HL-60/S4 treated with retinoic acid at 250 ng/mL for 4 days and 3 days (cell line): Measurements from ENCODE around the gene NKX2-4.
"Not testable (repeated sequence)": the region's sequence is repeated elsewhere in the genome, so short reads cannot be mapped to it uniquely, and the experiment has no call there.

ENCODE experiments used
- in situ Hi-C: fragments of 300-500 bp; cut with MboI; formaldehyde crosslinking; loops from 2 replicates; pipeline ENCODE4 v1.7.0; 2022; ENCODE audit warnings: low sequenced_read_pairs

The NKX2-4 gene

DNA sequence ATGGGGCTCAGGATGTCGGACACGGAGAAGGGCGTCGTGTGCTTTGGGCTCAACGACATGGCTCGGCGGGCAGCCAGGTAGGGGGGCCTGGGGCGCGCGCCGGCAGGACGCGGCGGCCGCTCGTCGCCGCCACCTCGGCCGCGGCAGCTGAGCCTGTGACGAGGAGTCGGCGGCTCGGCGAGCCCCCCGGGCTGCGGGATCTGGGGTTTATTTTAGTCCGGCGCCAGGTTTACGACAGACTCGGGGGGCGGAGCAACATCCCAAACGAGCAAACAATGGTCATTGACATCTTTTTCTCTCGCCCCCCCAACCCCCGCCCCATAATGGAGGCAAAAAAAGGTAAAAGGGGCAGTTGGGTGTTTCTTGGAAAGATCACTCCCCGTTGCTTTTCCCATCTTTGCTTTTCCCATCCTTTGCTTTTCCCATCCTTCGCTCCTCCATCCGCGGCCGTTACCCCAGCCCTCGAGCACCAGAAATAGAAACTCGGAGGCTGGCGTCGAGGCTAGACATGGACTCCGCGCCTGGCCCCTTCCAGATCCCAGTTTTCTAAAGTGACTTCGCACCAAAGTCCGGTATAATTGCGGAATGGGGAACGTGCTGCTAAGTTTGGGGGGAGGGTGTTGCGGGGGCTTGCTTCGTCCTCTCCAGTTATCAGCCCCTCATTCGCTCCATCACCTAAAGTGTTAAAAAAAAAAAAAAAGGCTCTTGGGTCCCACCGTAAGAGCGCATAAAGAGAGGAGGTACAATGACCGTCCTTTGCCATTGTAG lies at the start of gene NKX2-4:
TSS of gene NKX2-4 (minus strand) at position 186 of the 768 bp plus-strand sequence. CDS start at position 59, 127 bp downstream.
- in situ Hi-C loops: no loop called here

DNA sequence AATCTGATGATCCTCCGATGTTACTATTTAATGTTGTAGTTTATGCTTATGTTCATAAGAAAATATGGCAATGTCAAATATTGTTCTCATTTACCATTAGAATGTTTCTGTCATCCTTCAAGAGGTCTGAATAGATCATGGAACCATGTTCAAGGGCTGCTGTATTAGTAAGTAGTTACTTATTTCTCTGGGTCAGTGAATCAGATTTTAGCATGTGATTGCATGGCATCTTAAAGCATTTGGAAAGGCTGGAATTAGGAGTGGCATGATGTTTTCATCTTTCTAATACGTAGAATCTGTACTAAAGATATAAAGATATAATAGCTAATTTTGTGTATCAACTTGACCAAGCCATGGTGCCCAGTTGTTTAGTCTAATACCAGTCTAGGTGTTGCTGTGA lies 40.5 kb upstream of the NKX2-4 start:
- in situ Hi-C loops: no loop called here

DNA sequence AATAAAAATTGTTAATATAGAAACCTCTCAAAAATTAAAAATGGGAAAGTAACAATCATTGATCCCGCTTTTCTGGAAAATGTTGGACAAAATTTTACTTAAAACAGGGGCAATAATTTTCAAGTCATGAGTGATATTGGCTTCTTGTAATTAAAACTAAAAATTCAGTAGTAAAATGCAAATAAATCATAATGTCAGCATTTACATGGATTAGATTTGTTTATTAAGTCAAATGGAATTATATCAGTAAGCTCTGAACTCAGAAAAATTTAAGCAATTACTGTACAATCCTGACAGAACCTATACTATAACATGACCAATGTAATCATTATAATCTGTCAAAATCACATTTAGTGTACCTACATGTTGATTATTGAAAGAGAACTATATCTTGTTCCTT lies 39.9 kb upstream of the NKX2-4 start:
- in situ Hi-C loops: no loop called here

DNA sequence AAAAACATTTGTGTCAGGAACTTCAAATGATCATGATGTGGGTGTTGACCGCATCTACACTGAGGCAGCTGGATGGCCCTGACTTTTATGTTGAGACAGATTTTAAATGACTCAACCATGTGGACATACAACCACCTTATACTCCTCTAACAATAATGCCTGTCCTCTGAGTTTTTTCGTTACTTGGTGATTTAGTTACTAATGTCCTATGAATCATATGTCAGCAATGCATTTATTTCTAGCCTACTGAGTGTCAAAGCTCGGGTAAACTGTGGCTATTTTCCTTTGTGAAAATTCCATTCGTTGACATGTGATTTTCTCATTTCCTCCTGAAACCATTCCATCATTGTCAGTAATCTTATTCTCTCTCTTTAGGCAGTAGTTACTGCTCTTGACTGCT lies 38.9 kb upstream of the NKX2-4 start:
- in situ Hi-C loops: no loop called here

DNA sequence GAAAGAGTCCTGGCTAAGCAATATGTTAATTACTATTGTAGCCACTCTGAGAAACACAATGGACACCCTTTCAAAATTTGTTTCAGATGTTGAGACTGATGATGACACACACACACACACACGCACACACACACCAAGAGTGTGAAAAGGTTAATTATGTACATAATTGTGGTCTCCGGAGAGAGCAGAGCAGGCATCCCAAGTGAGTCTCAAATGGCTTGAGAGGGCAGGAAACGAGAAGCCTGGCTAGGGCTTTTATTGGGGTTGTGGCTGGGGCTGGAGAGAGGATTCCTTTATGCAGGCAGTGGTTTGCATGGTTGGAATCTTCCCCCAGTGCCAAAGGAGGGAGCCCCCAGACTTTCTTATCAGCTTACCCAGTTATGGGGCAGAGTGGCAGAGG lies 38.2 kb upstream of the NKX2-4 start:
- in situ Hi-C loops: no loop called here

DNA sequence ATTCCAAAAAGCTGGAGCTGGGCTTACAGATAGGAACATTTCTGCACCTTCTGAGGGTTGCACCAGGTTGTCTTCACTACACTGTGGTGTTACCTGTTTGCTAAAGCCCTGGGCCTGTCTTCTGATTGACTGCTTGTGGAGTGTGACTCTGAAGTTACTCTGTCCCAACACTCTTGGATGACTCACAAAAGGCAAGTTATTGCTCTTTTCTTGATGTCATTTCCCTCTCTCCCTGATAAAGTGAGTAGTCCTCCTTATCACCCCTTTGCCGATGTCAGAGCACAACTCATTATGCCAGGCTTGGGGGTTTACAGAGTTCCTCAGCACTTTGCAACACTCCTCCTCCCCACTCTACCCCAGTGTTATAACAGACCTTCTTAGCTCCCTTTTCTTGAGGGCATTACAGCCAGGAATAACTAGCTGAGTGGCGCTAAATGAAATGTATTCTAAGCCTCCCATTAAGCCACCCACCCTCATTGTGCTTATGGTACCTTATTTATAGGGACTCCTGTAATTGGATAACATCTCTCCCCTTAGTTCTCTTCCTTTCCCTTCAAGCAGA lies 36.1 kb upstream of the NKX2-4 start:
- in situ Hi-C loops: no loop called here

DNA sequence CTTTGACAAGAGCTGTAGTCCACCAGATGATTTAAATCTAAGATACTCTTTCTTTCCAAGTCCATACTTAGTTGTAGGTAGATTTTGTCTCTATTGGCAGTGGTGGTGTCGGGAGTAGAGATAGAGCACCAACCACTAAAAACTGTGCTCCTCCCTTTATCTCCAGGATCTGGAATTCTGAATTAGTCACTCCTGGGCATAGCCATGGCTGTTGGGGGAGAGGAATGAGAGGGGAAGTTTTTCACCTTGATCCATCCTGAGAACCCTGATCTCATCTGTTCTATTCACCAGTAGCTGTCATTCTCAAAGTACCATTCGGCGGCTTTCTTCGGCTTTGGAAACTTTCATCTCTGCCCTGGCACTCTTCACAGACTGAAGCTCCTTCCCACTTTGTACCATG lies 35.6 kb upstream of the NKX2-4 start:
- in situ Hi-C loops: no loop called here

DNA sequence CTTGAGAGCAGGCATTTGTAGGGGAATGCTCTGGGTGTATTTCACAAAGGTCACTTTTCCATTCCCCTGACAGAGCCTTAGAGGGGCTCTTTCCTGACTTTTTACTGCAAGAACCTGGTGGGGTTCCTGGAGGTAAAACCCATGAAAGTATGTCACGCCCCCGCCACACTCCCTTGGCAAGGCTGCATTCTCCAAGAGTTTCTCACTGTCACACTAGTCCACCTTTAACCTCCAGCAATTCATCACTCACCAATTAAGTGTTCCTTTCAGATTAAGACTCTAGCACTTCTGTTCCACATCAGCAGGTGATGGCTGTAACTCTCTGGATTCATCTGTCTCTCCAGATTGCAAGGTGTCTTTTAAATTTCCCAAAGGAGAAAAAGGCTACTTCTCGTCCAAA lies 32.7 kb upstream of the NKX2-4 start:
- in situ Hi-C loops: no loop called here

DNA sequence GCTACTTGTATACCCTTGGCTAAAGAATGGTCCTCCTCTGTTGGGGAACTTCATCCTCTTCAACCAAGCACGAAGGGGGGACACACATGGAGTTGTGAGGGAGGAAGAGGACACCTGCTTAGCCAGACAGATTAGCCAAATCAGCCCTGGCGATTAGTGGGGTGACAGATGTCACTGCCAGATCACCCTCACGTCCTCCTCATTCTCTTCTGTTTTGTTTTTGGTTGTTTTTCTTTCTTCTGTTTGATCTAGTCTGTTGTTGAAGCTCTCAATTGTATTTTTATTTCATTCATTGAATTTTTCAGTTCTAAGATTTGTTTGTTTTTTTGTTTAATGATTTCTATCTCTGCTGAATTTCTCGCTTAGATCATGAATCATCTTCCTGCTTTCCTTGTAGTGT lies 27.5 kb upstream of the NKX2-4 start:
- in situ Hi-C loops: no loop called here

DNA sequence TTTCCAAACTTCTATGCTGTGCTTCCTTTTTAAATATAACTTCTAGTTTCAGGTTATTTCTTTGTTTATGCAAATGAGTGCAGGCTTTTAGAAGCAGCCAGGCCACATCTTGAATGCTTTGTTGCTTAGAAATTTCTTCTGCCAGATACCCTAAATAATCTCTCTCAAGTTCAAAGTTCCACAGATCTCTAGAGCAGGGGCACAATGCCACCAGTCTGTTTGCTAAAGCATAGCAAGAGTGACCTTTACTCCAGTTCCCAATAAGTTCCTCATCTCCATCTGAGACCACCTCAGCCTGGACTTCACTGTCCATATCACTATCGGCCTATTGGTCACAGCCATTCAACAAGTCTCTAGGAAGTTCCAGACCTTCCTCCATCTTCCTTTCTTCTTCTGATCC lies 26.4 kb upstream of the NKX2-4 start:
- in situ Hi-C loops: not testable (repeated sequence)

DNA sequence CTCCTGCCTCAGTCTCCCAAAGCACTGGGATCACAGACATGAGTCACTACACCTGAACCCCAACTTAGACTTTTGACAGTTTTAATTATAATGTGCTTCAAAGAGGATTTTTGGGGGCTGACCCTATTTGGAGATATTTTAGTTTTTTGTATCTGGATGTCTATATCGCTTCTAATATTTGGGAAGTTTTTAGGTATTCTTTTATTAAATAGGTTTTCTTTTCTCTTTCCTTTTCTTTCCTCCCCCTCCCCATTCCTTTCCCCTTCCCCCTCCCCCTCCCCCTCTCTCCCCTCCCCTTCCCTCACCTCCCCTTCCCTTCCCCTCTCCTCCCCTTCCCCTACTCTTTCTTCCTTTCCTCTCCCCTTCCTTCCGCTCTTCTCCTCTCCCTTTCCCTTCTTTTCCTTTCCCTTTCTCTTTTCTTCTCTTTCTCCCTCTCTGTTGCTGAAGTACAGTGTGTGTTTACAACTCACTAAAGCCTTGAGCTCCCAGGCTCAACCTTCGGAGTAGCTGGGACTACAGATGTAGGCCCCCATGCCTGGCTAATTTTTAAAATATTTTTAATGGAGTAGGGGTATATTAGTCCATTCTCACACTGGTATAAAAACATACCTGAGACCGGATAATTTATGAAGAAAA lies 24.4 kb upstream of the NKX2-4 start:
- in situ Hi-C loops: no loop called here

DNA sequence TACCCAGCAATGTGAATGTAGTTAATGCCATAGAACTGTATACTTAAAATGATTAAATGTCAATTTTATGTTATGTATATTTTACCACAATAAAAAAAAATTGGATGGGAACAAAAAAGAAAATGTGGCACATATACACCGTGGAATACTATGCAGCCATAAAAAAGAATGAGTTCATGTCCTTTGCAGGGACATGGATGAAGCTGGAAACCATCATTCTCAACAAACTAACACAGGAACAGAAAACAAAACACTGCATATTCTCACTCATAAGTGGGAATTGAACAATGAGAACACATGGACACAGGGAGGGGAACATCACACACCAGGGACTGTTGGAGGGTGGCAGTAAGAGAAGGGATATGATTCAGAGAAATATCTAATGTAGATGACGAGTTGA lies 21.8 kb upstream of the NKX2-4 start:
- in situ Hi-C loops: not testable (repeated sequence)

DNA sequence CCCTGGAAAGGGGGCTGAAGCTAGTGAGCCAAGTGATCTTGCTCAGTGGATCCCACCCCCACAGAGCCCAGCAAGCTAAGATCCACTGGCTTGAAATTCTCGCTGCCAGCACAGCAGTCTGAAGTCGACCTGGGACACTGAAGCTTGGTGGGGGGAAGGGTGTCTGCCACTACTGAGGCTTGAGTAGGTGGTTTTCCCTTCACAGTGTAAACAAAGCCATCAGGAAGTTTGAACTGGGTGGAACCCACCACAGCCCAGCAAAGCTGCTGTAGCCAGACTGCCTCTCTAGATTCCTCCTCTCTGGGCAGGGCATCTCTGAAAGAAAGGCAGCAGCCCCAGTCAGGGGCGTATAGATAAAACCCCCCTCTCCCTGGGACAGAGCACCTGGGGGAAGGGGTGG lies 16.7 kb upstream of the NKX2-4 start:
- in situ Hi-C loops: not testable (repeated sequence)

DNA sequence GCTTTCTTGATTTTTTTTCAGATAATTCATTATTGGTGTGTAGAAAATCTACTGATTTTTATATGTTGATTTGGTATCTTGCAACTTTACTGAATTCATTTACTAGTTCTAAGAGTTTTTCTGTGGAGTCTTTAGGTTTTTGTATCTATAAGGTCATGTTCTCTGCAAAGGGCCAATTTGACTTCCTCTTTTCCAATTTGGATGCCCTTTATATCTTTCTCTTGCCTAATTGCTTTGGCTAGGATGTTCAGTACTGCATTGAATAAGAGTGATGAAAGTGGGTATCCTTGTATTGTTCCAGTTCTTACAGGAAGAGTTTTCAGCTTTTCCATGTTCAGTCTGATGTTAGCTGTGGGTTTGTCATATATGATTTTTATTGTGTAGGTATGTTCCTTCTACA lies 14.4 kb upstream of the NKX2-4 start:
- in situ Hi-C loops: no loop called here

DNA sequence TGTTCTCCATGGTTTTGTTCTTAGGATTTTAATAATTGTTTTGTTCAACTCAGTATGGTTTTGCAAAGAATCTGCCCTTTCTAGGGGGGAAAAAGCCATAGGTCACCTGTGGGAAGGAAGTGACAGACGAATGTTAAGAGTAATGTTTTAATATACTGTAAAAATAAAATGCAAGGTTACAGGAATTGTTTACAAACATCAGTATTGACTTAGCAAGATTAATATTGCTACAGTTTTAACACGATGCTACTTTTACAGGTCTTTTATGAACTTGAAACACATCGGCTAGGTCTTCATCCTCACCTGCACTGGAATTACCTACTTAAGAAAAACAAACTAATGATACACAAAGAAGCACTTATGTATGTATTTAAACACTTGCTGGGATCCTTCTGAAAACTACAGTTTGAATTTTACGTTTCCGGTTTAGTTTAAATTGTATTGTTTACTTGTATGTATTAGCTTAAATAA lies 1.7 kb upstream of the NKX2-4 start:
- in situ Hi-C loops: no loop called here

DNA sequence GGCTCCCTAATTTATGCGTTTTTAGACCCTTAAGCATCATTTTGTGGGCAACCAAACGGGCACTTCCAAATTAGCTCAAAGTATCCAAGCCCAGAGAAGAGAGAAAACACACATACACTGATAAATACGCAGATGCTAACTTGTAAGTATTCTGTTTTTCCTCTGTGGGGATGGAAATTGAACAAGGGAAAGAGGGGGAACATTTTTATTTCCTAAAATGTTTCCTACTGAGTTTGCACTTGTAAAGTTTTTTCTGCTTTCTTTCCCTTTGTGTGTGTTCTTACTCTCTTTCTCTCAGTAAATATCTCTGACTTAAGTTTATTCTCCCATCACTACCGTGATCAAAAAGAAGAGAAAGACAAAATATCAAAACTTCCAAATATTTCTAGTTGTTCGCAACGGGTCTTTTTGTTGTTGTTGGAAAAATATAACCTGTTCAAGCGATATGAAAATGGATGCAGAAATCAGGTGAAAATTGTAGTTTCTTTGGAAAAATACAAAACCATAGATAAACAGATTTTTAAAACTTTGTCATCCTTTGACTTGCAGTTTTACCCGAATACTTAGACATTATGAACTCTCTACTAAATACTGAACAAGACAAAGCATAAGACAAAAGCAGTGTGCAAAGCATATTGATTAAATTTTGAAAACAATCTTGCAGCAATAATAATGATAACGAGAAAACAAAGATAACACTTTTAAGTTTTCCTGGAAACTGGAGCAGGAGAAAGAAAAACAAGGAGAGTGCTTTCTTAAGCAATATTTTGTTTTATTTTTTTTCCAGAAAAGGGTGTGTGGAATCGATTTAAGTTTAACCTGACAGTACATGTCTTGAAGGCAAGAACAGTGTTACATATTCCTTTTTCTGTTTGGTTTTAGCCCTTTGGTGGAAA lies 1.0 kb upstream of the NKX2-4 start:
- in situ Hi-C loops: no loop called here

DNA sequence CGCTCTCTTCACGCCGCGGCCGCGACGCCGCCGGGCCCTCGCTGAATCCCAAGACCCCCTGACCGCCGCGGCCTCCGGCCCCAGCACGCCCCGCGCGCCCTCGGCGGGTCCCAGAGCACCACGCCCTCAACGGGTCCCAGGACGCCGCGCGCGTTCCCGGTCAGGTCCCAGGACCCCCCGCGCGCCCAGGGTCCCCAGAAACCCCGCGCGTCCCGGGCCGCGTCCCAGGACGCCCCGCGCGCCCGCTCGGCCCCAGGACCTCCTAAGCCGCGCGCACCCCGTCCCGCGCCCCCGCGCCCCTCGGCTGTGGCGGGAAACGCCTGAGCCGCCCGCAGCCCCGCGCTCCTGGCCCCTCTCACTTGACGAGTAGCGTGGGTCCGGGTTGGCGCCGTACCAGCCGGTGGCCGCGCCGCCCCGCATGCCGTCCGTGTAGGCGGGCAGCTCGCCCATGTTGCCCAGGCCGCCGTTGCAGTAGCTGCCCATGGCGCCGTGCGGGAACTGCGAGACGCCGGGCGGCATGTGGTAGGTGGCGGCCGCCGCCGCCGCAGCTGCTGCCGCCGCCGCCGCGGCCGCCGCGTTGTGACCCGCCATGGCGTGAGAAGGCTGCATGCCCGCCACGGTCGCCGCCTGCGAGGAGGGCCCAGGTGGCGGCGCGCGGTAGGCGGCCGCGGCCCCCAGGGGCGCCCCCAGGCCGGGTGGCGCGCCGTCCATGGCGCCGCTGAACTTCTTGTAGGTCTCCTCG lies 556 bp downstream of the NKX2-4 start:
- in situ Hi-C loops: no loop called here

DNA sequence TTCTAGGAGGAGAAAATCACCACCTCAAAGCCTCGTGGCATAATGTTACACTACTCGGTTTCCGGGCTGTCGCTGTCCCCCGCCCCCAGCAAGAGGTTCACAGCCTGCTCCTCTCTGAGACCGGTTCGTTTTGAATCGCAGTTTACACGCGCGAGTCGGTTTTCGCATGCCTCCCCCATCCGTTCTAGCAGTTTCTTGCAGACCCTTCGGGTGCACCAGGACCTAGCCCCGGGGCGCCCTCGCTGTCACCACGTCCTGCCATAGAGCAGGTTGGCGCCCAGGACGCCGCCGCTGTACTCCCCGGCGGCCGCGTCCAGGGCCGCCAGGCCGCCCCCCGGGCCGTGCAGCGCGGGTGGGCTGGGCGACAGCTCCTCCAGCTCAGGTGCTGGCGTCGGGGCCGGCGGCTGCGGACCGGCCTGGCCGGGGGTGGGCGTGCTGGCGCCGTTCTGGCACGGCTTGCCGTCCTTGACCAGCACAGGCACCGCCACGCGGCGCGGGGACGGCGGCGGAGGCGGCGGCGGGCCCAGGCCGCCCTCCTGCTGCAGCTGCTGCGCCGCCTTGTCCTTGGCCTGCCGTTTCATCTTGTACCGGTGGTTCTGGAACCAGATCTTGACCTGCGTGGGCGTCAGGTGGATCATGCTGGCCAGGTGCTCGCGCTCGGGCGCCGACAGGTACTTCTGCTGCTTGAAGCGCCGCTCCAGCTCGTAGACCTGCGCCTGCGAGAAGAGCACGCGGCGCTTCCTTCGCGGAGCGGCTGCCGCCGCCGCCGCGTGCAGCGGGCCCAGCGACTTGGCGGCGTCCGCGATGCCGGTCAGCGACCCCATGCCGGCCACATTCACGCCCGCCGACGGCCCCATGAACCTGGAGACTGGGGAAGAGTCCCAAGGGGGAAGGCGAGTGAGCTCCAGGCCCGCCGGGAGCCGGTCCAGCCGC lies 1.4 kb downstream of the NKX2-4 start:
- in situ Hi-C loops: no loop called here

DNA sequence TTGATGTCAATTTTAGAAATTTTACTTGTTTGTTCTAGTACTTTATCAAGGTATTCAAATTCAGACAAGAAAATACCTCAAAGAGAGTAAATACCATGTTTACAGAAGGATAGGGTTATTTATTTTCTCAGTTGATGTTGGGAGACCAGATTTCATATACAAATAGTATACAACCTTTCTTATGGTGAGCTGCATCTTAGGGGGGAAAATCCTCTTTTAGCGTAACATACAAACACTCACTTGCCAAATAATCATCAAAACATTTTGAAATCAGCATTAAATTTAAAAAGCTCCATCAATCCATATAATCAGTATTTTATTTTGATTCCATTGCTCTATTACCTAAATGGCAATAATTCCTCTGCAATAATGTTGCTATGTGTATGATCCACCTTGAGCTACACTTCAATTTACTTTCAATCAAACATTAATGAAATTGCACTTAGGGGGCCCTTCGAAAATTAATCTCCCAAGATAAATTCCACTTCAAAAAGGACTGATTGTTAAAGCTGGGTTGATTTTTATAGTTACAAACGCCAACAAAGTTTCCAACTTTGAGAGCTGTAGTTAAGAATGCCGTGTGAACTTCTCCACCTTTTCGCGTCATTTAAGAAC lies 2.2 kb downstream of the NKX2-4 start:
- in situ Hi-C loops: no loop called here
